K562 (cell line): ENCODE data around the gene DGCR2. TPM values are rescaled to one million over a fixed set of nuclear protein-coding genes. Genes with fewer than 3 reads are reported as not detected.

ENCODE experiments used
- NRF1 ChIP-seq, 2 experiments: fragments of 450-650 bp; IDR thresholded peaks in 1 of 2; conservative IDR thresholded peaks in 1 of 2; 2 replicates each; pipeline ENCODE4 v1.6.1; 2014; ENCODE audit warnings: mild to moderate bottlenecking in 2 of 2
- REST ChIP-seq, 2 experiments: fragments of 450-650 bp; formaldehyde crosslinking in 1 of 2; IDR thresholded peaks; 2 replicates each; pipeline versions ENCODE4 v1.4.0 to v1.6.1; 2014 to 2020; ENCODE audit warnings: mild to moderate bottlenecking in 2 of 2, borderline replicate concordance in 1 of 2, low read depth in 1 of 2
- TAF9B ChIP-seq: fragments of 450-650 bp; IDR thresholded peaks from 2 replicates; pipeline ENCODE4 v1.6.1; 2018; ENCODE audit warnings: mild to moderate bottlenecking; ENCODE audit not compliant: partially characterized antibody
- TEAD4 ChIP-seq, 2 experiments: sonication (generic) in 1 of 2; formaldehyde crosslinking in 1 of 2; IDR thresholded peaks; 2 replicates each; pipeline versions ENCODE4 v1.6.1 to v1.8.0; 2012 to 2022; ENCODE audit warnings: borderline replicate concordance in 1 of 2, inconsistent platforms in 1 of 2, low read length in 1 of 2, mild to moderate bottlenecking in 1 of 2, missing genetic modification reagents in 1 of 2
- ZNF785 ChIP-seq: fragments of 250-450 bp; sonication (Bioruptor Pico); IDR thresholded peaks from 2 replicates; pipeline ENCODE4 v1.4.0; 2020; ENCODE audit warnings: mild to moderate bottlenecking
- polyA plus RNA-seq, 8 experiments: library from polyadenylated mRNA; depleted of rRNA in 4 of 8; stranded (reverse) in 5 of 8; unstranded in 3 of 8; fragments of >200 nt; fragmentation: Nextera tagmentation in 2 of 8; fragmentation: Illumina TruSeq in 1 of 8; extraction: Ambion mirVana in 2 of 8; extraction: Trizol in 1 of 8; gene quantifications; 2 replicates each; pipeline versions ENCODE4 v1.2.1 to v1.2.3, GENCODE V29; 2011 to 2014; ENCODE audit warnings: inconsistent platforms in 1 of 8, missing spikeins in 1 of 8
- total RNA-seq, 7 experiments: library from RNA; depleted of rRNA in 6 of 7; stranded (reverse); fragments of >200 nt in 6 of 7; fragmentation: Illumina TruSeq in 2 of 7; extraction: Trizol in 2 of 7; gene quantifications; 2 replicates each; pipeline versions ENCODE4 v1.2.1 to v1.2.3, GENCODE V29; 2011 to 2021; ENCODE audit warnings: low replicate concordance in 1 of 7
- TF ChIP-seq, protein P1 (sequence below): fragments of 250-450 bp; sonication (Bioruptor Pico); IDR thresholded peaks from 2 replicates; pipeline ENCODE4 v1.5.0; 2020; ENCODE audit warnings: mild to moderate bottlenecking, borderline replicate concordance

DGCR2 gene
- total and polyA plus RNA-seq, 9 of the 15 experiments (the other 6 are each of a cell fraction or from before 2014, with no cell fraction given), result 0.69 to 101 (median 56.4) TPM

GRCh38 chr22:19070397-19071169 lies 51.6 kb downstream of the DGCR2 start (continued):
- TF ChIP-seq REST (IDR thresholded peaks at IDR 0.05; ENCODE audit: borderline replicate concordance), result no peak
- TF ChIP-seq REST (CRISPR knock-in tag; IDR thresholded peaks at IDR 0.05; ENCODE audit: low read depth), result no peak
- TF ChIP-seq ZNF785 (CRISPR knock-in tag), result no peak
- TF ChIP-seq NRF1 (conservative IDR thresholded peaks at IDR 0.05 in 1 of 2, IDR thresholded peaks at IDR 0.05 in 1 of 2), result no peak
- no peak for TF ChIP-seq TEAD4 (IDR thresholded peaks at IDR 0.05; ENCODE audit: low read length)
- peak; percentile 53; the same call in 1 of the 2 replicates for TF ChIP-seq TEAD4 (CRISPR knock-in tag; IDR thresholded peaks at IDR 0.05; ENCODE audit: borderline replicate concordance)
- no peak for TF ChIP-seq TAF9B
- TF ChIP-seq, protein P1, sequence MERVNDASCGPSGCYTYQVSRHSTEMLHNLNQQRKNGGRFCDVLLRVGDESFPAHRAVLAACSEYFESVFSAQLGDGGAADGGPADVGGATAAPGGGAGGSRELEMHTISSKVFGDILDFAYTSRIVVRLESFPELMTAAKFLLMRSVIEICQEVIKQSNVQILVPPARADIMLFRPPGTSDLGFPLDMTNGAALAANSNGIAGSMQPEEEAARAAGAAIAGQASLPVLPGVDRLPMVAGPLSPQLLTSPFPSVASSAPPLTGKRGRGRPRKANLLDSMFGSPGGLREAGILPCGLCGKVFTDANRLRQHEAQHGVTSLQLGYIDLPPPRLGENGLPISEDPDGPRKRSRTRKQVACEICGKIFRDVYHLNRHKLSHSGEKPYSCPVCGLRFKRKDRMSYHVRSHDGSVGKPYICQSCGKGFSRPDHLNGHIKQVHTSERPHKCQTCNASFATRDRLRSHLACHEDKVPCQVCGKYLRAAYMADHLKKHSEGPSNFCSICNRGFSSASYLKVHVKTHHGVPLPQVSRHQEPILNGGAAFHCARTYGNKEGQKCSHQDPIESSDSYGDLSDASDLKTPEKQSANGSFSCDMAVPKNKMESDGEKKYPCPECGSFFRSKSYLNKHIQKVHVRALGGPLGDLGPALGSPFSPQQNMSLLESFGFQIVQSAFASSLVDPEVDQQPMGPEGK, result no peak
